GM12878 (cell line): Measurements from ENCODE around the gene CACYBP. TPM values are rescaled to one million over a fixed set of nuclear protein-coding genes. Genes with fewer than 3 reads are reported as not detected.

Source experiments
- ATAC-seq: fragments of 200-7000 bp; cut with Tn5 transposase; 3 replicates; pipeline ENCODE4 v1.9.1; 2020; ENCODE audit warnings: mild to moderate bottlenecking, moderate library complexity
- BruUV-seq: library from RNA; stranded (reverse); fragments of 400-500 nt; replicated peaks from 2 replicates; lab custom pipeline; 2021; lab: Mats Ljungman, UMichigan
- CTCF ChIA-PET: fragments of 300-600 bp; sonication (Branson Sonifier 250); formaldehyde crosslinking; extraction: SDS; loops from one replicate; lab custom pipeline; 2021; ENCODE audit warnings: inconsistent platforms; lab: Yijun Ruan, JAX
- POLR2A ChIA-PET: fragments of 350-600 bp; formaldehyde crosslinking; extraction: SDS; loops from one replicate; lab custom pipeline; 2021; ENCODE audit warnings: inconsistent platforms; lab: Charles Lee
- RAD21 ChIA-PET: fragments of 300-600 bp; sonication (Branson Sonifier 250); formaldehyde crosslinking; loops from one replicate; lab custom pipeline; 2023; ENCODE audit warnings: antibody characterized with exemption; ENCODE audit not compliant: unreplicated experiment; lab: Charles Lee
- SMC1A ChIA-PET: fragments of 300-600 bp; sonication (Branson Sonifier 250); formaldehyde crosslinking; loops from one replicate; lab custom pipeline; 2023; ENCODE audit not compliant: unreplicated experiment, uncharacterized antibody; lab: Charles Lee
- DNase-seq: peaks from one replicate; pipeline ENCODE4 v3.0.0-alpha.2; 2011; ENCODE audit warnings: low read depth, low spot score
- FAIRE-seq: peaks from 3 replicates; lab custom pipeline; 2011; peaks lifted over from hg19 to GRCh38; lab: Jason Lieb, UNC
- H2AFZ ChIP-seq: 2 replicates; pipeline ENCODE4 v1.6.0; 2011; ENCODE audit warnings: low read depth, low read length, control low read depth; ENCODE audit not compliant: control insufficient read depth
- H3K27ac ChIP-seq: 2 replicates; pipeline ENCODE4 v1.5.1; 2011; ENCODE audit warnings: control low read depth; ENCODE audit not compliant: control insufficient read depth, insufficient read depth
- H3K27me3 ChIP-seq, 2 experiments: replicated peaks in 1 of 2; 2 replicates each; pipeline versions ENCODE4 v1.6.0 to v1.6.1; 2011; ENCODE audit warnings: low read length in 1 of 2; ENCODE audit not compliant: control insufficient read depth in 2 of 2, insufficient read depth in 2 of 2
- H3K36me3 ChIP-seq, 2 experiments: 2 replicates each; pipeline ENCODE4 v1.5.1; 2011; ENCODE audit warnings: low read length in 1 of 2; ENCODE audit not compliant: control insufficient read depth in 2 of 2, insufficient read depth in 2 of 2
- H3K4me1 ChIP-seq: 2 replicates; pipeline ENCODE4 v1.6.1; 2011; ENCODE audit warnings: mild to moderate bottlenecking, low read length, moderate library complexity, mixed read lengths; ENCODE audit not compliant: control insufficient read depth, insufficient read depth
- H3K4me2 ChIP-seq: 2 replicates; pipeline ENCODE4 v1.6.0; 2011; ENCODE audit warnings: control low read depth; ENCODE audit not compliant: control insufficient read depth, insufficient read depth
- H3K4me3 ChIP-seq: fragments of 200-600 bp; sonication (generic); 2 replicates; pipeline ENCODE4 v1.5.1; 2016
- H3K79me2 ChIP-seq: 2 replicates; pipeline ENCODE4 v1.6.0; 2011; ENCODE audit warnings: low read length; ENCODE audit not compliant: control insufficient read depth, insufficient read depth
- H3K9ac ChIP-seq: 2 replicates; pipeline ENCODE4 v1.8.0; 2011; ENCODE audit warnings: low read length, control low read depth, mixed read lengths; ENCODE audit not compliant: control insufficient read depth, insufficient read depth
- H3K9me3 ChIP-seq: replicated peaks from 3 replicates; pipeline ENCODE4 v1.5.1; 2011; ENCODE audit warnings: mild to moderate bottlenecking, low read length; ENCODE audit not compliant: control insufficient read depth, insufficient read depth
- H4K20me1 ChIP-seq: 2 replicates; pipeline ENCODE4 v1.6.0; 2011; ENCODE audit not compliant: control insufficient read depth, insufficient read depth
- FOXM1 ChIP-seq: IDR thresholded peaks from 2 replicates; pipeline ENCODE4 v1.6.1; 2012; ENCODE audit warnings: low read depth, mild to moderate bottlenecking, inconsistent platforms, low read length, moderate library complexity
- MEF2A ChIP-seq: IDR thresholded peaks from 2 replicates; pipeline ENCODE4 v1.6.1; 2011; ENCODE audit warnings: low read depth, mild to moderate bottlenecking, low read length, moderate library complexity; ENCODE audit not compliant: insufficient read depth
- NFYB ChIP-seq: IDR thresholded peaks from 2 replicates; pipeline ENCODE4 v1.6.1; 2011; ENCODE audit warnings: low read depth, mild to moderate bottlenecking, low read length, improper control_type of control experiment, moderate library complexity; ENCODE audit not compliant: insufficient read depth
- POLR2AphosphoS5 ChIP-seq: IDR thresholded peaks from 2 replicates; pipeline ENCODE4 v1.6.1; 2011; ENCODE audit warnings: mild to moderate bottlenecking, low read length, inconsistent platforms
- SMC3 ChIP-seq: IDR thresholded peaks from 2 replicates; pipeline ENCODE4 v1.6.1; 2011; ENCODE audit warnings: low read length, improper control_type of control experiment, borderline replicate concordance
- ZBED1 ChIP-seq: IDR thresholded peaks from 2 replicates; pipeline ENCODE4 v1.6.1; 2016; ENCODE audit warnings: borderline replicate concordance
- WGBS: methylation state at CpG from one replicate; pipeline ENCODE4 v1.1.6; 2016; ENCODE audit warnings: low lambda C conversion rate; ENCODE audit not compliant: insufficient replicate concordance, insufficient coverage; ENCODE audit errors: missing lambda C conversion rate; 5-methylcytosine and 5-hydroxymethylcytosine counted together
- in situ Hi-C: fragments of 300-500 bp; cut with MboI; formaldehyde crosslinking; loops from 9 replicates; pipeline ENCODE4 v1.14.3; 2018; ENCODE audit warnings: mixed read lengths
- intact Hi-C: fragments of 100-400 bp; cut with micrococcal nuclease; formaldehyde crosslinking; loops from one replicate; pipeline ENCODE4 v1.14.2; 2022; ENCODE audit not compliant: unreplicated experiment
- polyA plus RNA-seq, 11 experiments: library from polyadenylated mRNA; depleted of rRNA in 4 of 11; unstranded in 6 of 11; stranded (reverse) in 5 of 11; fragments of >200 nt; fragmentation: Nextera tagmentation in 4 of 11; fragmentation: Illumina TruSeq in 1 of 11; extraction: Ambion mirVana in 4 of 11; extraction: Trizol in 1 of 11; gene quantifications; 1 replicate in 1 of 11; 2 replicates in 10 of 11; pipeline versions ENCODE4 v1.2.1 to v1.2.3, GENCODE V29; 2011 to 2016; ENCODE audit warnings: inconsistent platforms in 2 of 11, missing spikeins in 2 of 11, low read depth in 1 of 11
- total RNA-seq, 4 experiments: library from RNA; depleted of rRNA in 3 of 4; stranded (reverse); fragments of >200 nt in 3 of 4; fragmentation: Illumina TruSeq in 1 of 4; extraction: Trizol in 1 of 4; gene quantifications; 2 replicates each; pipeline versions ENCODE4 v1.2.1 to v1.2.3, GENCODE V29; 2013 to 2021

The CACYBP gene
- total and polyA plus RNA-seq, 10 of the 15 experiments (the other 5 are each of a cell fraction or from before 2014, with no cell fraction given) = 77.7 to 488 (median 218) TPM

DNA sequence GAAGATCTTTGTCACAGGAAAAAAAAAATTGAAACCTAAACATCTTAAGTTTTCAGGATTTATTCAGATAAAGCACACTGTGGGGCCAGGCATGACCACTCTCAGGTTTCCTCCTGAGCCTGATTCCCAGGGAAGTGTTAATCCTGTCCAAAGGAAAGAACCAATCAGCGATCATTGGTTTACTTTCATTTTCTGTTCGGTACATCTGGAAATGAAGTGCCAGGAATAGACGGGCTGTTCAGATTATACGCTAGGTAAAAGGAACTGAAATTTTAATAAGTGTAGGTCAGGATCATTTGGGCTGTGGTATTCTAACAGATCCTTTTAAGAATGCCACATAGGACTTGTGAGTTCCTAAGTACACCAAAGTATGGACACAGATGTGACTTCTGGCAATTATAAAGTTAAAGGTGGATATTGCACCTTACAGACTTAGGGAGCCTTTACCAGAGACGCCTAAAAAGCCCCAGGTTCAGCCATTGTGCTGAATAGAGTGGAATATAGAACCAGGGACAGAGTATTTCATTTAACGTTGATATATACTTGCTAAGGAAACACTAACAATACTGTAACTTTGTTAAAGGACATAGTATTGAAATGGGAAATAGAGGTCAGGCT is 9.3 kb upstream of the CACYBP start (continued):
- TF ChIP-seq MEF2A (0 out of 2 replicates have a peak, but pooled peaks have one; percentile 37), NFYB (peak; percentile 94), ZBED1 (no peak)

DNA sequence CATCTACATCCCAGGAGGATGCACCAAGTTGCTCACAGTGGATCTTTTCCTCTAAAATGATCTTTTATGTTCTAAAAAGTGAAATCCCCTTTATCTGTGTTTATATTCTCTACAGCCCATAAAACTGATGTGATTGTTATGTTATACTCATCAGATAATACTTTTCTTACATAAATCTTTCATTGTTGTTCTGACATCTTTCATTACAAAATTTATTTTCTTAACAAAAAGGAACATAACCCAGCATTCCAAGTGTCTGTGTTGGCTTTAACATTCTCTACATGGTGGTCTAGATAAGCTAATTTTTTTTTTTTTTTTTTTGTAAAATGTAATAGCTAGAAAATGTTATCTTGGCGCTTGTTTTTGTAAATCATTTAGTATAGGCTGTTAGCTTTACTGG is 8.3 kb upstream of the CACYBP start:
- TF ChIP-seq SMC3 = no peak
- no peak for TF ChIP-seq FOXM1
- no peak for TF ChIP-seq POLR2AphosphoS5
- TF ChIP-seq, all 136 proteins: peak for 0
- Histone ChIP-seq H3K9ac (no peak overlapping the region), H3K9me3 (no peaks in the 10 kb centered on the region), H3K4me3 (no peak overlapping the region), H4K20me1 (no peaks in the 10 kb centered on the region), H2AFZ (no peak overlapping the region), H3K79me2 (no peaks in the 10 kb centered on the region), H3K27me3 (no peaks in the 10 kb centered on the region), H3K36me3 (peaks cover 0 to 3% of the 10 kb centered on the region in 2 experiments; a peak in 3 of 4 replicates), H3K4me2 (no peak overlapping the region), H3K27ac (no peak overlapping the region), H3K4me1 (peaks cover 17% of the 10 kb centered on the region)
- DNase-seq = no peak
- WGBS = 100% methylated on average over 1 of the region's 1 CpG
- RAD21 ChIA-PET = interaction anchor here (0.8 to 2.3 kb wide), 3 partner anchors 23 to 192 kb away, joined by 3 to 9 read pairs (median 4); no protein-coding TSS in a partner anchor
- no peak for ATAC-seq
- in situ Hi-C loops (loop anchor here (10.0 kb wide), 1 partner anchor 727 kb away; no protein-coding TSS in a partner anchor), intact Hi-C loops (loop anchor here (10.0 kb wide), 2 partner anchors 727 to 1167 kb away; partner anchors contain the start of genes CENPL and DARS2)
- FAIRE-seq = no peak
- BruUV-seq = no TSS peak
- CTCF ChIA-PET = interaction anchor here (0.7 to 1.9 kb wide), 8 partner anchors 9 to 222 kb away, joined by 3 to 7 read pairs (median 4); partner anchors contain the start of gene CACYBP
- SMC1A ChIA-PET = interaction anchor here (0.7 to 2.5 kb wide), 11 partner anchors 13 to 241 kb away, joined by 3 to 6 read pairs (median 4); no protein-coding TSS in a partner anchor
- POLR2A ChIA-PET = interaction anchor here (0.6 to 1.8 kb wide), 3 partner anchors 9 to 991 kb away, joined by 3 to 6 read pairs (median 4); no protein-coding TSS in a partner anchor
